Upper lobe of right lung (tissue), 1 donor: Measurements from ENCODE around the gene TDRD1. TPM values are rescaled to one million over a fixed set of nuclear protein-coding genes. Genes with fewer than 3 reads are reported as not detected.
"Not testable (repeated sequence)": the region's sequence is repeated elsewhere in the genome, so short reads cannot be mapped to it uniquely, and the experiment has no call there.

Experiments used
- ATAC-seq: fragments of 200-7000 bp; cut with Tn5 transposase; one replicate; pipeline ENCODE4 v1.9.1; 2020; ENCODE audit warnings: mild to moderate bottlenecking, moderate library complexity
- DNase-seq: peaks from one replicate; pipeline ENCODE4 v3.0.0-alpha.2; 2020
- H3K27ac ChIP-seq: fragments of 200-600 bp; one replicate; pipeline ENCODE4 v1.8.0; 2022
- H3K27me3 ChIP-seq: fragments of 200-600 bp; one replicate; pipeline ENCODE4 v1.8.0; 2022; ENCODE audit warnings: mild to moderate bottlenecking
- H3K36me3 ChIP-seq: fragments of 200-600 bp; one replicate; pipeline ENCODE4 v1.8.0; 2022
- H3K4me1 ChIP-seq: fragments of 200-600 bp; one replicate; pipeline ENCODE4 v1.8.0; 2022
- H3K4me3 ChIP-seq: fragments of 200-600 bp; one replicate; pipeline ENCODE4 v1.8.0; 2022; ENCODE audit warnings: mild to moderate bottlenecking
- H3K9me3 ChIP-seq: fragments of 200-600 bp; one replicate; pipeline ENCODE4 v1.8.0; 2022
- CTCF ChIP-seq: fragments of 200-600 bp; IDR thresholded peaks from one replicate; pipeline ENCODE4 v1.8.0; 2022; ENCODE audit warnings: antibody characterized with exemption
- intact Hi-C: fragments of 100-400 bp; cut with DNase I; formaldehyde crosslinking; loops from one replicate; pipeline ENCODE4 v1.11.0; 2022
- total RNA-seq: library from RNA; stranded (reverse); fragmentation: NEBNext Ultra II Directional; extraction: Animal tissue kit (Norgen Biotek cat#: 25700); gene quantifications from one replicate; pipeline ENCODE4 v1.2.1, GENCODE V29; 2021
- donor health status: DM: no; HTN: yes; CAD: no; lungs with severe emphysema.

TDRD1 gene
- total RNA-seq, 1 donor from 2014 or later = 0.14 TPM

DNA sequence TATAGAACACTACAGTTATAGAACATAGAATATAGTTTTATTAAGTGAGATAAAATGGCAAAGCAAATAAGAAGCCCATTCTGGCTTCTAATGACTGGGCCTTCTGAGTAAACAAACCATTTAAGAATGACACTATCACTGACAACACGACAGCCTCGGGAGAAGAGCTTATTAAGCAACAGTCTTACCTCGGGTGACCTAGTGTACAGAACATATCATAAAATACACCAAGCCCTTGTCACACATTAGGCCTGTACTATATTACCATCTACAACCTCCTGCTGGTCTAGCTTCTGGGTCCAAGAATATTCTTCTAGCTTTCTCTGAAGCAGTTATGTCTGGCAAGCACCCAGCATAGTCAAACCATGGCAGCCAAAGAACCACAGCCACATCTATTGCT lies 37.1 kb upstream of the TDRD1 start:
- DNase-seq = no peak
- H3K27ac ChIP-seq = no peak overlapping the region
- intact Hi-C loops = no loop called here
- H3K36me3 ChIP-seq = peaks cover 62% of the 10 kb centered on the region
- ATAC-seq = no peak
- no peaks in the 10 kb centered on the region for H3K4me1 ChIP-seq
- H3K4me3 ChIP-seq = no peak overlapping the region
- no peaks in the 10 kb centered on the region for H3K9me3 ChIP-seq
- no peak for TF ChIP-seq CTCF
- H3K27me3 ChIP-seq = no peaks in the 10 kb centered on the region

DNA sequence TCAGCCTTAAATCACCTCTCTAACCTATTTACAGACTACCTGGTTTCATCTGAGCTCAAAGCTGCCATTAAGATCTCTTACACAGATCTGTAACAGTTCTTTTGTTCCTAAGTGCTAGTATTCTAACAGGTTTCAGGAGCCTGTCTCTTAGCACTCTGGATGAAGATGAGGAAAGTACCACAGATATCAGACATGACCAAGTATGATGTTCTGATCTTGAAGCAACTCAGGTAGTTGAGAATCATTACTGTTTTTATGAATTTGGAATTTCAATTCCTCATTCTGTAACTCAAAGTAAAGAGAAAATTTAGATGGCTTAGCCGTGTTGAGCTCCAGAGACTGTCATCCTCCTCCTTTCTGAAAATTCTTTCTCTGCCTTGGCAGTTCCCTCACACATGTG lies 36.0 kb upstream of the TDRD1 start:
- H3K36me3 ChIP-seq = peaks cover 66% of the 10 kb centered on the region
- H3K27me3 ChIP-seq = no peaks in the 10 kb centered on the region

GRCh38 chr10:114149476-114149875 lies 29.7 kb upstream of the TDRD1 start:
- H3K4me1 ChIP-seq, intact Hi-C loops, H3K4me3 ChIP-seq, DNase-seq, ATAC-seq, H3K27ac ChIP-seq, H3K9me3 ChIP-seq, H3K27me3 ChIP-seq: not testable (repeated sequence)
- peaks cover 73% of the 10 kb centered on the region for H3K36me3 ChIP-seq

More for the DNA sequence above, 36.0 kb upstream of the TDRD1 start:
- H3K9me3 ChIP-seq = no peaks in the 10 kb centered on the region
- DNase-seq (no peak), ATAC-seq (no peak)
- no peaks in the 10 kb centered on the region for H3K4me1 ChIP-seq
- H3K27ac ChIP-seq = no peak overlapping the region
- intact Hi-C loops = no loop called here
- TF ChIP-seq CTCF = no peak
- H3K4me3 ChIP-seq = no peak overlapping the region

- no peaks in the 10 kb centered on the region for H3K4me1 ChIP-seq
- no peak overlapping the region for H3K4me3 ChIP-seq
- no peak for TF ChIP-seq CTCF
- H3K27me3 ChIP-seq = no peaks in the 10 kb centered on the region
- no peaks in the 10 kb centered on the region for H3K9me3 ChIP-seq
- H3K27ac ChIP-seq = no peak overlapping the region
- DNase-seq = no peak
- intact Hi-C loops = no loop called here
- peaks cover 69% of the 10 kb centered on the region for H3K36me3 ChIP-seq
- ATAC-seq = no peak
Measured at GRCh38 chr10:114151486-114151885, 27.7 kb upstream of the TDRD1 start.

GRCh38 chr10:114151892-114152291 lies 27.3 kb upstream of the TDRD1 start:
- Histone ChIP-seq H3K36me3 (peaks cover 69% of the 10 kb centered on the region), H3K27ac (no peak overlapping the region), H3K4me1 (no peaks in the 10 kb centered on the region), H3K9me3 (no peaks in the 10 kb centered on the region), H3K27me3 (no peaks in the 10 kb centered on the region), H3K4me3 (no peak overlapping the region)
- intact Hi-C loops = no loop called here
- ATAC-seq (no peak), DNase-seq (no peak)
- no peak for TF ChIP-seq CTCF

DNA sequence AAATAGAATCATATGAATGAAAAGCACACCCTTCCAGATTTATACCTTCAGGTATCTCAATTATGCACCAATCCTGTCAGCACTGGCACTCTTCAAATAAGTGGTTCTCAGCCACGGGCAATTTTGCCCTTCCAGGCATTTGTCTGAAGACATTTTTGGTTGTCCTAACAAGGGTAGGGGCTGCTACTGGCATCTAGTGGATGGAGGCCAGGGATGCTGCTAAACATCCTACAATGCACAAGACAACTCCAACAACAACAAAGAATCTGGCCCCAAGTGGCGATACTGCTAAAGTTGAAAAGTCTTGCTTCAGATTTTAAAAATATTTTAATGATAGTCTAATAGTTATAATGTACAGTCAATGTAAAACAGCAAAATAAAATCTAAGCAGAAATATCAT lies 21.2 kb upstream of the TDRD1 start:
- DNase-seq (no peak), ATAC-seq (no peak)
- TF ChIP-seq CTCF = no peak
- H3K36me3 ChIP-seq = peaks cover 51% of the 10 kb centered on the region
- H3K27me3 ChIP-seq = no peaks in the 10 kb centered on the region
- no peaks in the 10 kb centered on the region for H3K9me3 ChIP-seq
- intact Hi-C loops = no loop called here
- no peak overlapping the region for H3K4me3 ChIP-seq
- no peak overlapping the region for H3K27ac ChIP-seq
- H3K4me1 ChIP-seq = peaks cover 12% of the 10 kb centered on the region
